ENCODE data around the gene TAF8. TPM values are rescaled to one million over a fixed set of nuclear protein-coding genes. Genes with fewer than 3 reads are reported as not detected.

TAF8 gene
- polyA plus RNA-seq, 1 donor (not counting 4 experiments of a cell fraction or from before 2014, with no cell fraction given), result 15.9 TPM

DNA sequence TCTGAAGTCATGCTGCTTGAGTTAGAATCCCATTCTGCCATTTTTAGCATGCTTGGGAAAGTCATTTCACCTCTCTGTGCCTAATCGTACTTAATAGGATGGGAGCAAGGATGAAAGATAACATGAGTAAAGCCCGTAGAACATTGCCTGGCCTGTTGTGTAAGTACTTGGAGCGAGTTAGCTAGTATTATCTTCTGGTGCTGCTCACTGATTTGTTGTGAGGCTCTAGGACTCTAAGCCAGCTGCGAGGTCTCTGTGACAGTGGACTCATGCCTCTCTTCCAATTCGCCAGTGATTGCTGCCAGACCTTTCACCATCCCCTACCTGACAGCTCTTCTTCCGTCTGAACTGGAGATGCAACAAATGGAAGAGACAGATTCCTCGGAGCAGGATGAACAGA is 17.8 kb downstream of the TAF8 start:
- peaks cover 25 to 28% of the 10 kb centered on the region in 2 experiments for H3K36me3 ChIP-seq (ENCODE audit: control insufficient read depth in 2 of 2, extremely low read depth in 1 of 2, insufficient read depth in 2 of 2, low read length in 2 of 2)
- H3K4me3 ChIP-seq (ENCODE audit: control insufficient read depth in 2 of 3, extremely low read depth in 1 of 3, insufficient read depth in 2 of 3, low read depth in 1 of 3, low read length in 3 of 3), result no peak overlapping the region
- H3K4me1 ChIP-seq (ENCODE audit: control insufficient read depth, extremely low read depth, insufficient read depth, low read length), result no peaks in the 10 kb centered on the region
- no peak overlapping the region for H3K27ac ChIP-seq (ENCODE audit: control insufficient read depth, insufficient read depth, low read length)
- H2AFZ ChIP-seq (ENCODE audit: control insufficient read depth, low read length), result no peak overlapping the region
- H3K9me1 ChIP-seq (ENCODE audit: control insufficient read depth, extremely low read depth, insufficient read depth, low read length), result no peaks in the 10 kb centered on the region
- no peak overlapping the region for H3K4me2 ChIP-seq (ENCODE audit: control insufficient read depth, extremely low read depth, insufficient read depth, low read depth, low read length)
- dilution Hi-C loops (cut with MboI; ENCODE audit: extremely low pct_ligation_motif_present, low sequenced_read_pairs), result no loop called here
- no peaks in the 10 kb centered on the region for H3K27me3 ChIP-seq (ENCODE audit: control insufficient read depth, extremely low read depth, insufficient read depth, low read length)
- no peaks in the 10 kb centered on the region for H3K79me2 ChIP-seq (ENCODE audit: control insufficient read depth, insufficient read depth, low read length)
- FAIRE-seq, result peak; percentile 9
- H3K9ac ChIP-seq (ENCODE audit: control insufficient read depth, extremely low read depth, insufficient read depth, low read length), result no peak overlapping the region
- no peak for TF ChIP-seq EZH2 (IDR thresholded peaks at IDR 0.05; ENCODE audit: low read length)
- TF ChIP-seq, protein P1, sequence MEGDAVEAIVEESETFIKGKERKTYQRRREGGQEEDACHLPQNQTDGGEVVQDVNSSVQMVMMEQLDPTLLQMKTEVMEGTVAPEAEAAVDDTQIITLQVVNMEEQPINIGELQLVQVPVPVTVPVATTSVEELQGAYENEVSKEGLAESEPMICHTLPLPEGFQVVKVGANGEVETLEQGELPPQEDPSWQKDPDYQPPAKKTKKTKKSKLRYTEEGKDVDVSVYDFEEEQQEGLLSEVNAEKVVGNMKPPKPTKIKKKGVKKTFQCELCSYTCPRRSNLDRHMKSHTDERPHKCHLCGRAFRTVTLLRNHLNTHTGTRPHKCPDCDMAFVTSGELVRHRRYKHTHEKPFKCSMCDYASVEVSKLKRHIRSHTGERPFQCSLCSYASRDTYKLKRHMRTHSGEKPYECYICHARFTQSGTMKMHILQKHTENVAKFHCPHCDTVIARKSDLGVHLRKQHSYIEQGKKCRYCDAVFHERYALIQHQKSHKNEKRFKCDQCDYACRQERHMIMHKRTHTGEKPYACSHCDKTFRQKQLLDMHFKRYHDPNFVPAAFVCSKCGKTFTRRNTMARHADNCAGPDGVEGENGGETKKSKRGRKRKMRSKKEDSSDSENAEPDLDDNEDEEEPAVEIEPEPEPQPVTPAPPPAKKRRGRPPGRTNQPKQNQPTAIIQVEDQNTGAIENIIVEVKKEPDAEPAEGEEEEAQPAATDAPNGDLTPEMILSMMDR (optimal IDR thresholded peaks at IDR 0.05 in 1 of 3, IDR thresholded peaks at IDR 0.05 in 1 of 3, conservative IDR thresholded peaks at IDR 0.05 in 1 of 3; ENCODE audit: extremely low read depth in 1 of 3, insufficient read depth in 2 of 3, low read length in 3 of 3), result no peak
- H4K20me1 ChIP-seq (ENCODE audit: control insufficient read depth, extremely low read depth, insufficient read depth, low read length), result no peaks in the 10 kb centered on the region
- H3K9me3 ChIP-seq (ENCODE audit: control insufficient read depth, low read depth, low read length), result no peaks in the 10 kb centered on the region
- no peak for DNase-seq (ENCODE audit: low read depth, low spot score)

GRCh38 chr6:42068872-42069522 is 18.7 kb downstream of the TAF8 start:
- dilution Hi-C loops (cut with MboI; ENCODE audit: extremely low pct_ligation_motif_present, low sequenced_read_pairs), result no loop called here
- peaks cover 28% of the 10 kb centered on the region in 2 experiments for H3K36me3 ChIP-seq (ENCODE audit: control insufficient read depth in 2 of 2, extremely low read depth in 1 of 2, insufficient read depth in 2 of 2, low read length in 2 of 2)
- H3K9me1 ChIP-seq (ENCODE audit: control insufficient read depth, extremely low read depth, insufficient read depth, low read length), result no peaks in the 10 kb centered on the region
- no peaks in the 10 kb centered on the region for H3K9me3 ChIP-seq (ENCODE audit: control insufficient read depth, low read depth, low read length)
- H3K4me2 ChIP-seq (ENCODE audit: control insufficient read depth, extremely low read depth, insufficient read depth, low read depth, low read length), result no peak overlapping the region
- no peak for TF ChIP-seq EZH2 (IDR thresholded peaks at IDR 0.05; ENCODE audit: low read length)
- TF ChIP-seq, protein P1 (optimal IDR thresholded peaks at IDR 0.05 in 1 of 3, IDR thresholded peaks at IDR 0.05 in 1 of 3, conservative IDR thresholded peaks at IDR 0.05 in 1 of 3; ENCODE audit: extremely low read depth in 1 of 3, insufficient read depth in 2 of 3, low read length in 3 of 3), result peak in 1 of 3 experiments; percentile 26
- H3K27ac ChIP-seq (ENCODE audit: control insufficient read depth, insufficient read depth, low read length), result no peak overlapping the region
- DNase-seq (ENCODE audit: low read depth, low spot score) (no peak), FAIRE-seq (no peak)
- H3K9ac ChIP-seq (ENCODE audit: control insufficient read depth, extremely low read depth, insufficient read depth, low read length), result no peak overlapping the region
- no peaks in the 10 kb centered on the region for H3K27me3 ChIP-seq (ENCODE audit: control insufficient read depth, extremely low read depth, insufficient read depth, low read length)
- H3K79me2 ChIP-seq (ENCODE audit: control insufficient read depth, insufficient read depth, low read length), result no peaks in the 10 kb centered on the region
- H3K4me1 ChIP-seq (ENCODE audit: control insufficient read depth, extremely low read depth, insufficient read depth, low read length), result no peaks in the 10 kb centered on the region
- H2AFZ ChIP-seq (ENCODE audit: control insufficient read depth, low read length), result no peak overlapping the region
- no peaks in the 10 kb centered on the region for H4K20me1 ChIP-seq (ENCODE audit: control insufficient read depth, extremely low read depth, insufficient read depth, low read length)
- no peak overlapping the region for H3K4me3 ChIP-seq (ENCODE audit: control insufficient read depth in 2 of 3, extremely low read depth in 1 of 3, insufficient read depth in 2 of 3, low read depth in 1 of 3, low read length in 3 of 3)
